ENCODE data around the gene CYTH1. TPM values are rescaled to one million over a fixed set of nuclear protein-coding genes. Genes with fewer than 3 reads are reported as not detected.

The CYTH1 gene
- total and polyA plus RNA-seq, 7 donors = 18.7 to 40.4 (median 29.8) TPM

DNA sequence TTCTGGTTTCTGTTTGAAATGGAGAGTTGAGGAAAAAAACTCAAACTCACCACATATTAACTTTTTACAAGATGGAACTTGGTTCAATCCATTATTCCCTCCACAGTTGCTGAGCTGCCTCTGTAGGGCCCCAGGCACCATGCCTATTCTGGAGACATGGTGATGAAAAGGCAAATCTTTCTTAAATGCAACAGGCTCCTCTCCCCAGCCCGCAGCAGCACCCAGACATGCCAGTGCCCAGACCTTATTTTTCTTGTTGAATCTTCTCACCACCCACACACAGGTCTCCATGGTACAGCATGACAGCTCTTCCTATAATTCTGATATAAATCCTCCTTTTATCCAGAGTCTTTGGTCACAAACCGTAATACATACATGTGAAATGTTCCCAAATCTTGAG is 7.6 kb downstream of the CYTH1 start:
- TF ChIP-seq, protein P1, sequence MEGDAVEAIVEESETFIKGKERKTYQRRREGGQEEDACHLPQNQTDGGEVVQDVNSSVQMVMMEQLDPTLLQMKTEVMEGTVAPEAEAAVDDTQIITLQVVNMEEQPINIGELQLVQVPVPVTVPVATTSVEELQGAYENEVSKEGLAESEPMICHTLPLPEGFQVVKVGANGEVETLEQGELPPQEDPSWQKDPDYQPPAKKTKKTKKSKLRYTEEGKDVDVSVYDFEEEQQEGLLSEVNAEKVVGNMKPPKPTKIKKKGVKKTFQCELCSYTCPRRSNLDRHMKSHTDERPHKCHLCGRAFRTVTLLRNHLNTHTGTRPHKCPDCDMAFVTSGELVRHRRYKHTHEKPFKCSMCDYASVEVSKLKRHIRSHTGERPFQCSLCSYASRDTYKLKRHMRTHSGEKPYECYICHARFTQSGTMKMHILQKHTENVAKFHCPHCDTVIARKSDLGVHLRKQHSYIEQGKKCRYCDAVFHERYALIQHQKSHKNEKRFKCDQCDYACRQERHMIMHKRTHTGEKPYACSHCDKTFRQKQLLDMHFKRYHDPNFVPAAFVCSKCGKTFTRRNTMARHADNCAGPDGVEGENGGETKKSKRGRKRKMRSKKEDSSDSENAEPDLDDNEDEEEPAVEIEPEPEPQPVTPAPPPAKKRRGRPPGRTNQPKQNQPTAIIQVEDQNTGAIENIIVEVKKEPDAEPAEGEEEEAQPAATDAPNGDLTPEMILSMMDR (IDR thresholded peaks at IDR 0.05) = no peak
- H3K4me3 ChIP-seq = peak overlapping the region; percentile 34
- peak overlapping the region; percentile 60 for H3K27ac ChIP-seq
- no peaks in the 10 kb centered on the region for H3K27me3 ChIP-seq (ENCODE audit: insufficient read depth in 3 of 3, low read length in 2 of 3)
- intact Hi-C loops (cut with DNase I) = no loop called here
- 66 to 80% (median 69%) methylated on average over 2 of the region's 2 CpGs for WGBS, 3 donors
- DNase-seq (no peak), ATAC-seq (no peak)
- H3K9me3 ChIP-seq = no peaks in the 10 kb centered on the region
- peaks cover 34% of the 10 kb centered on the region for H3K4me1 ChIP-seq
- no peaks in the 10 kb centered on the region for H3K36me3 ChIP-seq (ENCODE audit: insufficient read depth in 1 of 2, low read depth in 1 of 2)

DNA sequence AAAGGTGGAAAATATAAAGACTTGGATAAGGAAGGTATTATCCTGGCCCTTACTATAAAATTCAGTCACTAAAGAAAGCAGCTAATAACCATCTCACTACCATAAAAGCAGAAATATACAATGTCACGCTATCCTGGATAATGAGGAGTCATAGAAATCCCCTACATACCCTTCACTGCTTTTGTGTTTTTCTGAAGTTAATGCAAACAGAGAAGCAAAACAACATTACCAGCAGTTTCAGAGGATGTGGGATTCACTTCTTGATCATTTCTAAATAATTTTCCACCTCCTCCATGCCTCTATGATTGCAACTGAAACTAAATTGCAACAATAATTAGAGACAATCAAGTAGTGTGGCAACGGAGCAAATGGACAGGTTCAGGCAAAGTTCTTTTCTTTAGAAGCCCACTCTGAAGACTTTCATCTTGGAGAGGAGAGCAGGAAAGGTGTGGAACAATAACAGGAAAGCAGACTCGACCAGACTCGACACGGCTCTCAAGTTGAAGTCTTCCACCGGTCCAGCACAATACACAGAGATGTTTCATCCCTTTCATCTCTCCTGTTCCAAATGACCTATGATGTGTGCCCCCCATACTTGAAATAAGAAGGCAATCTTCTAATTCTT is 10.2 kb downstream of the CYTH1 start:
- intact Hi-C loops (cut with DNase I) = no loop called here
- H3K27me3 ChIP-seq (ENCODE audit: insufficient read depth in 3 of 3, low read length in 2 of 3) = no peaks in the 10 kb centered on the region
- H3K27ac ChIP-seq = peak overlapping the region; percentile 9
- H3K9me3 ChIP-seq = no peaks in the 10 kb centered on the region
- 52 to 62% (median 61%) methylated on average over 6 of the region's 6 CpGs for WGBS, 3 donors
- TF ChIP-seq, protein P1 (IDR thresholded peaks at IDR 0.05) = no peak
- no peak overlapping the region for H3K4me3 ChIP-seq
- ATAC-seq = no peak
- DNase-seq = no peak
- H3K4me1 ChIP-seq = peaks cover 59% of the 10 kb centered on the region
- no peaks in the 10 kb centered on the region for H3K36me3 ChIP-seq (ENCODE audit: insufficient read depth in 1 of 2, low read depth in 1 of 2)

DNA sequence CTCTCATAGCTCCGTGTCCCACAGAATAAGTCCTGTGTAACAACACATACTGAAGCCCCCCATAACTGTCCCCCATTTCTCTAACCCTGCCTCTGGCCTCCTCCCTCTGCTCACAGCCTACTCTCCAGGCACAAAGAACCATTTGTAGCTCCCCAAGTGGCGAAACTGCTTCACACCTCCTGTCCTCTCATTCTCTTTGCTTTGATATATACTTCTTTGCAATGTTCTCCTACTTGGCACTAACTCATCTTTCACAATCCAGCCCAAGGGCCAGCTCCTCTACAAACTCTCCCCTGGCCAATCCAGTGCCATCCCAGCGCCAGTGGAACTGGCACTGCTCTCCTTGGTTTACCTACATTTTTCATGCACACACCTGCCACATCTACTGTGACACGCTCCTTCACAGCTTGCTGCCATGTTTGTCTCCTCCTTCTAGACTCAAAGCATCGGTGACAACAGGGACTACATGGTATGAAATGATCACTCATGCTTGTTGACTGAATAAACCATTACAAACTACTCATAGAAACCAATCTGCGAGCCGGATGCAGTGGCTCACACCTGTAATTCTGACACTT is 12.8 kb downstream of the CYTH1 start:
- Histone ChIP-seq H3K9me3 (no peaks in the 10 kb centered on the region), H3K27me3 (ENCODE audit: insufficient read depth in 3 of 3, low read length in 2 of 3) (no peaks in the 10 kb centered on the region), H3K27ac (peak overlapping the region; percentile 28), H3K4me3 (no peak overlapping the region), H3K4me1 (peaks cover 59% of the 10 kb centered on the region), H3K36me3 (ENCODE audit: insufficient read depth in 1 of 2, low read depth in 1 of 2) (no peaks in the 10 kb centered on the region)
- ATAC-seq (peak in 3 of 4 donors; percentile 54 to 87 (median 84)), DNase-seq (no peak)
- WGBS, 3 donors = 85 to 86% (median 85%) methylated on average over 7 of the region's 7 CpGs
- TF ChIP-seq, protein P1 (IDR thresholded peaks at IDR 0.05) = no peak
- intact Hi-C loops (cut with DNase I) = no loop called here

DNA sequence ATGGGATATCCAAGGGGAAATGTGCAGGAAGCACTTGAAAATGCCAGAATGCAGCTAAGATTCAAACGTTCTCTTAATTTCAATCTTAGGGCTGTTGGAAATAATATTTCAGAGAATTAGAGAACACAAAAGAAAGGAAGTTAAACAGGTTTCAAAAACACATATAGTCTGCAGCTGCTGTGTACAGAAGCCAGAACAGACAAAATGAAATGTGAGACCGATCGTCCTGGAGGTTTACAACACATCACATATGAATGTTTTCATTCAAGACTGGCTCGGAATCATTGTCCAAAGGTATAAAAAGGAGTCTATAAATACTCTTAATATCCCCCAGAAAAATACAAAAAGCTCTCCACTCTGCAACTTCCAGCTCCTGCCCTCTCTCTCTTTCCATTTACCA is 14.3 kb downstream of the CYTH1 start:
- no peaks in the 10 kb centered on the region for H3K27me3 ChIP-seq (ENCODE audit: insufficient read depth in 3 of 3, low read length in 2 of 3)
- DNase-seq = no peak
- intact Hi-C loops (cut with DNase I) = no loop called here
- no peak overlapping the region for H3K4me3 ChIP-seq
- peak overlapping the region; percentile 69 for H3K27ac ChIP-seq
- no peaks in the 10 kb centered on the region for H3K36me3 ChIP-seq (ENCODE audit: insufficient read depth in 1 of 2, low read depth in 1 of 2)
- peak; percentile 52 to 83 (median 70) for ATAC-seq
- TF ChIP-seq, protein P1 (IDR thresholded peaks at IDR 0.05) = no peak
- WGBS, 3 donors = 12 to 18% (median 15%) methylated on average over 4 of the region's 4 CpGs
- no peaks in the 10 kb centered on the region for H3K9me3 ChIP-seq
- H3K4me1 ChIP-seq = peaks cover 58% of the 10 kb centered on the region
